HepG2 (cell line): Measurements from ENCODE around the gene RHBDD1. TPM values are rescaled to one million over a fixed set of nuclear protein-coding genes. Genes with fewer than 3 reads are reported as not detected.

Source experiments
- CEBPB ChIP-seq: IDR thresholded peaks from 2 replicates; pipeline ENCODE4 v1.6.1; 2011; ENCODE audit warnings: low read depth, low read length, improper control_type of control experiment, borderline replicate concordance
- CEBPG ChIP-seq: IDR thresholded peaks from 2 replicates; pipeline ENCODE4 v1.6.1; 2016
- FOSL2 ChIP-seq: sonication (generic); formaldehyde crosslinking; IDR thresholded peaks from 2 replicates; pipeline ENCODE4 v1.4.0; 2020; ENCODE audit warnings: missing genetic modification reagents
- HDAC2 ChIP-seq: sonication (generic); formaldehyde crosslinking; IDR thresholded peaks from 2 replicates; pipeline ENCODE4 v1.4.0; 2020; ENCODE audit warnings: missing genetic modification reagents
- HMG20A ChIP-seq: IDR thresholded peaks from 2 replicates; pipeline ENCODE4 v1.6.1; 2016; ENCODE audit warnings: borderline replicate concordance
- ISL2 ChIP-seq: sonication (generic); formaldehyde crosslinking; IDR thresholded peaks from 2 replicates; pipeline ENCODE4 v1.5.0; 2020; ENCODE audit warnings: missing genetic modification reagents
- NR2F6 ChIP-seq, 2 experiments: IDR thresholded peaks; 2 replicates each; pipeline ENCODE4 v1.6.1; 2016; ENCODE audit warnings: antibody characterized with exemption in 1 of 2, mild to moderate bottlenecking in 1 of 2
- REPIN1 ChIP-seq: sonication (generic); formaldehyde crosslinking; IDR thresholded peaks from 2 replicates; pipeline ENCODE4 v1.8.0; 2022; ENCODE audit warnings: missing genetic modification reagents, low read depth, mild to moderate bottlenecking, borderline replicate concordance
- RXRB ChIP-seq: IDR thresholded peaks from 2 replicates; pipeline ENCODE4 v1.6.1; 2016; ENCODE audit warnings: borderline replicate concordance, missing genetic modification reagents, missing compliant biosample characterization
- SALL1 ChIP-seq: sonication (generic); formaldehyde crosslinking; IDR thresholded peaks from 2 replicates; pipeline ENCODE4 v1.8.0; 2022; ENCODE audit warnings: mild to moderate bottlenecking, missing genetic modification reagents
- SAP130 ChIP-seq: IDR thresholded peaks from 2 replicates; pipeline ENCODE4 v1.6.1; 2016; ENCODE audit warnings: low read depth
- SOX13 ChIP-seq, 3 experiments: fragments of 450-650 bp in 1 of 3; sonication (generic) in 1 of 3; formaldehyde crosslinking in 1 of 3; IDR thresholded peaks in 2 of 3; conservative IDR thresholded peaks in 1 of 3; 2 replicates each; pipeline versions ENCODE4 v1.5.0 to v1.6.1; 2016 to 2020; ENCODE audit warnings: antibody characterized with exemption in 1 of 3, mild to moderate bottlenecking in 1 of 3, missing compliant biosample characterization in 1 of 3, missing genetic modification reagents in 1 of 3, moderate library complexity in 1 of 3
- SOX6 ChIP-seq, 2 experiments: fragments of 450-650 bp in 1 of 2; sonication (generic) in 1 of 2; formaldehyde crosslinking in 1 of 2; IDR thresholded peaks; 2 replicates each; pipeline versions ENCODE4 v1.4.0 to v1.6.1; 2017 to 2020; ENCODE audit warnings: antibody characterized with exemption in 1 of 2, mild to moderate bottlenecking in 1 of 2, missing genetic modification reagents in 1 of 2
- TEAD3 ChIP-seq: optimal IDR thresholded peaks from 2 replicates; pipeline ENCODE3; 2016; ENCODE audit warnings: borderline replicate concordance
- ZNF644 ChIP-seq: IDR thresholded peaks from 2 replicates; pipeline ENCODE4 v1.6.1; 2016; ENCODE audit warnings: low read depth
- ZNF761 ChIP-seq: sonication (generic); formaldehyde crosslinking; conservative IDR thresholded peaks from 2 replicates; pipeline ENCODE4 v1.4.0; 2020; ENCODE audit warnings: mild to moderate bottlenecking, missing genetic modification reagents
- polyA plus RNA-seq, 8 experiments: library from polyadenylated mRNA; depleted of rRNA in 3 of 8; stranded (reverse) in 7 of 8; unstranded in 1 of 8; fragments of >200 nt; fragmentation: Illumina TruSeq in 4 of 8; extraction: Trizol in 4 of 8; gene quantifications; 2 replicates each; pipeline versions ENCODE4 v1.2.1 to v1.2.3, GENCODE V29; 2011 to 2016; ENCODE audit warnings: low read depth in 4 of 8, missing spikeins in 1 of 8, mixed read lengths in 1 of 8; ENCODE audit not compliant: insufficient read depth in 1 of 8
- total RNA-seq, 5 experiments: library from RNA; depleted of rRNA; stranded (reverse); fragments of >200 nt; fragmentation: Illumina TruSeq; extraction: Trizol; gene quantifications; 2 replicates each; pipeline ENCODE4 v1.2.3, GENCODE V29; 2016; ENCODE audit warnings: low read depth in 1 of 5
- TF ChIP-seq, protein P1 (sequence below): sonication (generic); formaldehyde crosslinking; IDR thresholded peaks from 2 replicates; pipeline ENCODE4 v1.9.0; 2021; ENCODE audit warnings: mild to moderate bottlenecking, missing genetic modification reagents
- TF ChIP-seq, protein P2 (sequence below): sonication (generic); formaldehyde crosslinking; IDR thresholded peaks from 2 replicates; pipeline ENCODE4 v1.5.0; 2020; ENCODE audit warnings: missing genetic modification reagents
- TF ChIP-seq, protein P3 (sequence below): IDR thresholded peaks from 2 replicates; pipeline ENCODE4 v1.4.0; 2020; ENCODE audit warnings: mild to moderate bottlenecking, missing genetic modification reagents

The RHBDD1 gene
- total and polyA plus RNA-seq, 2 of the 13 experiments (the other 11 are each of a cell fraction or from before 2014, with no cell fraction given) = 8.2 to 9.5 TPM

DNA sequence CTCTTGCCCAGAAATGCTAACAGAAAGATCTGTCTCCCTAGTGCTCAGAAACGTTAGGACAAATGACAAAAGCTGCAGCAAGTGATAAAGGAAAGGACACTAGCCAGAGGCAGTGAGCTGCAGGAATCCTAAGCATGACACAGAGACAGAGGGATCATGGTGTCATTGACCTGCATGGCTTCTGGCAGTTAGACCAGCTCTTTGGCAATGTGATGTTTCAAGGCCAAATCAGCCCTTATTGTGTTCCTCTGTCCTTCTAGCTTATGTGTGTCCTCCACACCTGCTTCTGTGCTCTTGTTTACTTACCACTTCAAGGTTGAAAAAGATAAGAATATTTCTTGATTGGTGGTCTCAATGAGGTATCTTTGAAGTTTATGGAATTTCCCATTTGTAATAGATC lies 120.8 kb downstream of the RHBDD1 start (continued):
- TF ChIP-seq, protein P1, sequence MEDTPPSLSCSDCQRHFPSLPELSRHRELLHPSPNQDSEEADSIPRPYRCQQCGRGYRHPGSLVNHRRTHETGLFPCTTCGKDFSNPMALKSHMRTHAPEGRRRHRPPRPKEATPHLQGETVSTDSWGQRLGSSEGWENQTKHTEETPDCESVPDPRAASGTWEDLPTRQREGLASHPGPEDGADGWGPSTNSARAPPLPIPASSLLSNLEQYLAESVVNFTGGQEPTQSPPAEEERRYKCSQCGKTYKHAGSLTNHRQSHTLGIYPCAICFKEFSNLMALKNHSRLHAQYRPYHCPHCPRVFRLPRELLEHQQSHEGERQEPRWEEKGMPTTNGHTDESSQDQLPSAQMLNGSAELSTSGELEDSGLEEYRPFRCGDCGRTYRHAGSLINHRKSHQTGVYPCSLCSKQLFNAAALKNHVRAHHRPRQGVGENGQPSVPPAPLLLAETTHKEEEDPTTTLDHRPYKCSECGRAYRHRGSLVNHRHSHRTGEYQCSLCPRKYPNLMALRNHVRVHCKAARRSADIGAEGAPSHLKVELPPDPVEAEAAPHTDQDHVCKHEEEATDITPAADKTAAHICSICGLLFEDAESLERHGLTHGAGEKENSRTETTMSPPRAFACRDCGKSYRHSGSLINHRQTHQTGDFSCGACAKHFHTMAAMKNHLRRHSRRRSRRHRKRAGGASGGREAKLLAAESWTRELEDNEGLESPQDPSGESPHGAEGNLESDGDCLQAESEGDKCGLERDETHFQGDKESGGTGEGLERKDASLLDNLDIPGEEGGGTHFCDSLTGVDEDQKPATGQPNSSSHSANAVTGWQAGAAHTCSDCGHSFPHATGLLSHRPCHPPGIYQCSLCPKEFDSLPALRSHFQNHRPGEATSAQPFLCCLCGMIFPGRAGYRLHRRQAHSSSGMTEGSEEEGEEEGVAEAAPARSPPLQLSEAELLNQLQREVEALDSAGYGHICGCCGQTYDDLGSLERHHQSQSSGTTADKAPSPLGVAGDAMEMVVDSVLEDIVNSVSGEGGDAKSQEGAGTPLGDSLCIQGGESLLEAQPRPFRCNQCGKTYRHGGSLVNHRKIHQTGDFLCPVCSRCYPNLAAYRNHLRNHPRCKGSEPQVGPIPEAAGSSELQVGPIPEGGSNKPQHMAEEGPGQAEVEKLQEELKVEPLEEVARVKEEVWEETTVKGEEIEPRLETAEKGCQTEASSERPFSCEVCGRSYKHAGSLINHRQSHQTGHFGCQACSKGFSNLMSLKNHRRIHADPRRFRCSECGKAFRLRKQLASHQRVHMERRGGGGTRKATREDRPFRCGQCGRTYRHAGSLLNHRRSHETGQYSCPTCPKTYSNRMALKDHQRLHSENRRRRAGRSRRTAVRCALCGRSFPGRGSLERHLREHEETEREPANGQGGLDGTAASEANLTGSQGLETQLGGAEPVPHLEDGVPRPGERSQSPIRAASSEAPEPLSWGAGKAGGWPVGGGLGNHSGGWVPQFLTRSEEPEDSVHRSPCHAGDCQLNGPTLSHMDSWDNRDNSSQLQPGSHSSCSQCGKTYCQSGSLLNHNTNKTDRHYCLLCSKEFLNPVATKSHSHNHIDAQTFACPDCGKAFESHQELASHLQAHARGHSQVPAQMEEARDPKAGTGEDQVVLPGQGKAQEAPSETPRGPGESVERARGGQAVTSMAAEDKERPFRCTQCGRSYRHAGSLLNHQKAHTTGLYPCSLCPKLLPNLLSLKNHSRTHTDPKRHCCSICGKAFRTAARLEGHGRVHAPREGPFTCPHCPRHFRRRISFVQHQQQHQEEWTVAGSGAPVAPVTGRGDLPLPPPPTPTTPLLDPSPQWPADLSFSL (CRISPR knock-in tag) = 0 out of 2 replicates have a peak, but pooled peaks have one; percentile 35
- peak; percentile 24; the same call in 1 of the 2 replicates for TF ChIP-seq SAP130 (CRISPR knock-in tag)
- peak; percentile 69; the same call in 1 of the 2 replicates for TF ChIP-seq HMG20A (CRISPR knock-in tag)
- TF ChIP-seq REPIN1 (CRISPR knock-in tag) = peak; percentile 68; the same call in 1 of the 2 replicates
- peak; percentile 89 for TF ChIP-seq RXRB (CRISPR knock-in tag)
- TF ChIP-seq ZNF644 (CRISPR knock-in tag) = peak; percentile 81; the same call in 1 of the 2 replicates
- TF ChIP-seq SOX13 (IDR thresholded peaks at IDR 0.05) = no peak; the same call in 1 of the 2 replicates
- TF ChIP-seq SOX13 (CRISPR knock-in tag; conservative IDR thresholded peaks at IDR 0.05 in 1 of 2, IDR thresholded peaks at IDR 0.05 in 1 of 2) = peak in 1 of 2 experiments; percentile 89; a peak in 2 of 4 replicates
- TF ChIP-seq TEAD3 = peak; percentile 48
- TF ChIP-seq, protein P2, sequence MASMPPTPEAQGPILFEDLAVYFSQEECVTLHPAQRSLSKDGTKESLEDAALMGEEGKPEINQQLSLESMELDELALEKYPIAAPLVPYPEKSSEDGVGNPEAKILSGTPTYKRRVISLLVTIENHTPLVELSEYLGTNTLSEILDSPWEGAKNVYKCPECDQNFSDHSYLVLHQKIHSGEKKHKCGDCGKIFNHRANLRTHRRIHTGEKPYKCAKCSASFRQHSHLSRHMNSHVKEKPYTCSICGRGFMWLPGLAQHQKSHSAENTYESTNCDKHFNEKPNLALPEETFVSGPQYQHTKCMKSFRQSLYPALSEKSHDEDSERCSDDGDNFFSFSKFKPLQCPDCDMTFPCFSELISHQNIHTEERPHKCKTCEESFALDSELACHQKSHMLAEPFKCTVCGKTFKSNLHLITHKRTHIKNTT (CRISPR knock-in tag) = no peak
- TF ChIP-seq ZNF761 (CRISPR knock-in tag) = no peak
- peak; percentile 35; the same call in 1 of the 2 replicates for TF ChIP-seq FOSL2
- 0 out of 2 replicates have a peak, but pooled peaks have one; percentile 27 for TF ChIP-seq ISL2 (CRISPR knock-in tag)
- TF ChIP-seq CEBPG (CRISPR knock-in tag) = peak; percentile 35; the same call in 1 of the 2 replicates
- peak; percentile 59; the same call in 1 of the 2 replicates for TF ChIP-seq SALL1
- TF ChIP-seq, protein P3, sequence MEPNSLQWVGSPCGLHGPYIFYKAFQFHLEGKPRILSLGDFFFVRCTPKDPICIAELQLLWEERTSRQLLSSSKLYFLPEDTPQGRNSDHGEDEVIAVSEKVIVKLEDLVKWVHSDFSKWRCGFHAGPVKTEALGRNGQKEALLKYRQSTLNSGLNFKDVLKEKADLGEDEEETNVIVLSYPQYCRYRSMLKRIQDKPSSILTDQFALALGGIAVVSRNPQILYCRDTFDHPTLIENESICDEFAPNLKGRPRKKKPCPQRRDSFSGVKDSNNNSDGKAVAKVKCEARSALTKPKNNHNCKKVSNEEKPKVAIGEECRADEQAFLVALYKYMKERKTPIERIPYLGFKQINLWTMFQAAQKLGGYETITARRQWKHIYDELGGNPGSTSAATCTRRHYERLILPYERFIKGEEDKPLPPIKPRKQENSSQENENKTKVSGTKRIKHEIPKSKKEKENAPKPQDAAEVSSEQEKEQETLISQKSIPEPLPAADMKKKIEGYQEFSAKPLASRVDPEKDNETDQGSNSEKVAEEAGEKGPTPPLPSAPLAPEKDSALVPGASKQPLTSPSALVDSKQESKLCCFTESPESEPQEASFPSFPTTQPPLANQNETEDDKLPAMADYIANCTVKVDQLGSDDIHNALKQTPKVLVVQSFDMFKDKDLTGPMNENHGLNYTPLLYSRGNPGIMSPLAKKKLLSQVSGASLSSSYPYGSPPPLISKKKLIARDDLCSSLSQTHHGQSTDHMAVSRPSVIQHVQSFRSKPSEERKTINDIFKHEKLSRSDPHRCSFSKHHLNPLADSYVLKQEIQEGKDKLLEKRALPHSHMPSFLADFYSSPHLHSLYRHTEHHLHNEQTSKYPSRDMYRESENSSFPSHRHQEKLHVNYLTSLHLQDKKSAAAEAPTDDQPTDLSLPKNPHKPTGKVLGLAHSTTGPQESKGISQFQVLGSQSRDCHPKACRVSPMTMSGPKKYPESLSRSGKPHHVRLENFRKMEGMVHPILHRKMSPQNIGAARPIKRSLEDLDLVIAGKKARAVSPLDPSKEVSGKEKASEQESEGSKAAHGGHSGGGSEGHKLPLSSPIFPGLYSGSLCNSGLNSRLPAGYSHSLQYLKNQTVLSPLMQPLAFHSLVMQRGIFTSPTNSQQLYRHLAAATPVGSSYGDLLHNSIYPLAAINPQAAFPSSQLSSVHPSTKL (CRISPR knock-in tag) = peak; percentile 77
- TF ChIP-seq HDAC2 (CRISPR knock-in tag) = peak; percentile 55
- TF ChIP-seq CEBPB = peak; percentile 84
- TF ChIP-seq SOX6 (IDR thresholded peaks at IDR 0.05) = no peak
- peak; percentile 84 for TF ChIP-seq SOX6 (CRISPR knock-in tag; IDR thresholded peaks at IDR 0.05)
- TF ChIP-seq NR2F6 (IDR thresholded peaks at IDR 0.05) = peak; percentile 22; the same call in 1 of the 2 replicates
- TF ChIP-seq NR2F6 (CRISPR knock-in tag; IDR thresholded peaks at IDR 0.05) = peak; percentile 47; the same call in 1 of the 2 replicates
